ENCODE measurements around the gene JMJD4.

DNA sequence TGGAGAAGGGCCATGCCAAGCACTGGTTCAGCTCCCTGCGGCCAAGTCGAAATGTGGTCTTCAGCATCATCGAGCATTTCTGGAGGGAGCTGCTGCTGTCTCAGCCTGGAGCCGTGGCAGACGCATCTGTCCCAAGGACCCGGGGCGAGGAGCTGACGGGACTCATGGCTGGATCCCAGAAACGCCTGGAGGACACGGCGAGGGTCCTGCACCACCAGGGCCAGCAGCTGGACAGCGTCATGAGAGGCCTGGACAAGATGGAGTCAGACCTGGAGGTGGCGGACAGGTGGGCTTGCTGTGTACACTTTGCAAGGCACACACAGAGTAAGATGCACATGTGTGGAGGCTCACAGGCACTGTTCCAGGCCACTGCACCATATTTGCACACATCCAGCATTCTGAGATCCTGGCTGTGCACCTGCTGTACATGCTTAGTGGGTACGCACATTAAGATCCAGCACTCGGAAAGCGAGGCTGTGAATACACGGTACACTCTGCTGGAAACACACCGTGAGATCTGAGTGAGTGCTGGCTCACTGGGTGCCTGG lies 12.9 kb upstream of the JMJD4 start:
- TF ChIP-seq, protein P1, sequence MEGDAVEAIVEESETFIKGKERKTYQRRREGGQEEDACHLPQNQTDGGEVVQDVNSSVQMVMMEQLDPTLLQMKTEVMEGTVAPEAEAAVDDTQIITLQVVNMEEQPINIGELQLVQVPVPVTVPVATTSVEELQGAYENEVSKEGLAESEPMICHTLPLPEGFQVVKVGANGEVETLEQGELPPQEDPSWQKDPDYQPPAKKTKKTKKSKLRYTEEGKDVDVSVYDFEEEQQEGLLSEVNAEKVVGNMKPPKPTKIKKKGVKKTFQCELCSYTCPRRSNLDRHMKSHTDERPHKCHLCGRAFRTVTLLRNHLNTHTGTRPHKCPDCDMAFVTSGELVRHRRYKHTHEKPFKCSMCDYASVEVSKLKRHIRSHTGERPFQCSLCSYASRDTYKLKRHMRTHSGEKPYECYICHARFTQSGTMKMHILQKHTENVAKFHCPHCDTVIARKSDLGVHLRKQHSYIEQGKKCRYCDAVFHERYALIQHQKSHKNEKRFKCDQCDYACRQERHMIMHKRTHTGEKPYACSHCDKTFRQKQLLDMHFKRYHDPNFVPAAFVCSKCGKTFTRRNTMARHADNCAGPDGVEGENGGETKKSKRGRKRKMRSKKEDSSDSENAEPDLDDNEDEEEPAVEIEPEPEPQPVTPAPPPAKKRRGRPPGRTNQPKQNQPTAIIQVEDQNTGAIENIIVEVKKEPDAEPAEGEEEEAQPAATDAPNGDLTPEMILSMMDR (IDR thresholded peaks at IDR 0.05) = no peak
- TF ChIP-seq POLR2A (IDR thresholded peaks at IDR 0.05) = no peak

Data from heart left ventricle (tissue), 13 donors.